ENCODE data around the gene RARS1. TPM values are rescaled to one million over a fixed set of nuclear protein-coding genes. Genes with fewer than 3 reads are reported as not detected.

The RARS1 gene
- total RNA-seq, 1 experiment from 2014 or later: 139 TPM

DNA sequence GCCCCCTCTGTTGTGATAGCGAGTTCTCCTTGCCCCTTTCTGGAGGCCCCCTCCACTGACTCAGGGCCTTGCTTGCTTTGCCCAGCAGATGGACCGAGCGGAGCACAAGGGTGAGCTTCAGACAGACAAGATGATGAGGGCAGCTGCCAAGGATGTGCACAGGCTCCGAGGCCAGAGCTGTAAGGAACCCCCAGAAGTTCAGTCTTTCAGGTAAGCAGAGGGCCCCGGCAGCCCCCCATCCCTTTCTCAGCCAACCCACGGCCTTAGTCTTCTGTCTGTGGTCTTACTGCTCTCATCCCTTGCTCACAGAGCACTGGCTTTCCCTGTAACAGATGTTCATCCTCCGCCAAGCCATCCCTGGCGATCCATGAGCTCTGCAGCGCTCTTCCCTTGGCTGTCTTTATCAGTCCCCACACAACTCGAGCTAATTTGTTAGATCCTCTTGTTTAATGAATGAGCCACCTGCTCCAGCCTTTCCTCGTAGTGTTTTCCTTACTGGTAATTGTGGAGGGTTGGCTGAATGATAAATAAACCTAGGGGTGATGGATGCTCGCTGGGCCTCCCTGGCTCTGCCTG lies 18.4 kb upstream of the RARS1 start:
- DNase-seq: peak in 1 of 2 experiments; percentile 25
- Histone ChIP-seq H3K4me3 (no peak overlapping the region), H3K4me1 (peaks cover 23% of the 10 kb centered on the region), H3K36me3 (no peaks in the 10 kb centered on the region), H3K9me3 (replicated peaks) (no peaks in the 10 kb centered on the region), H3K27ac (no peak overlapping the region), H3K27me3 (peaks cover 16% of the 10 kb centered on the region)

GRCh38 chr5:168468836-168469235 lies 17.4 kb upstream of the RARS1 start:
- Histone ChIP-seq H3K4me1 (peaks cover 25% of the 10 kb centered on the region), H3K36me3 (no peaks in the 10 kb centered on the region), H3K4me3 (no peak overlapping the region), H3K27me3 (peaks cover 16% of the 10 kb centered on the region), H3K9me3 (replicated peaks) (no peaks in the 10 kb centered on the region), H3K27ac (no peak overlapping the region)
- DNase-seq: no peak

DNA sequence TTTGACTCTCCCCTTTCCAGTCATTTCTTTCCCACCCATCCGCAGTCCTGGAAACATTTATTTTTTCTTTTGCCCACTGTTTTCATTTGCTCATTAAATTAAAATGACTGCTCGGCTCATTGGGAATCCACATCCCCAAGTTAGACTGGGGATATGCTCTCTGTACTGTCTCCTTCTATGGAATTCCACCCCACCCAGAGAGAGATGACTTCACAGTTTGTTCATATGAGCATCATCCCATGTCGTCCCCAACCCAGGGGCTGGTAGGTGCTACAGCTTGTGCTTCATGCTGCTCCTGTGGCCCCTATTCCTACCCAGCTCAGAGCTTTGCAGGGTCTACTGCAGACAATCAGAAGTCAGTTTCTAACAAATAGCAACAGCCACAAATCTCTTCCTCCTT lies 16.5 kb upstream of the RARS1 start:
- no peak overlapping the region for H3K27ac ChIP-seq
- no peak overlapping the region for H3K4me3 ChIP-seq
- peaks cover 27% of the 10 kb centered on the region for H3K4me1 ChIP-seq
- peaks cover 16% of the 10 kb centered on the region for H3K27me3 ChIP-seq
- H3K9me3 ChIP-seq (replicated peaks): no peaks in the 10 kb centered on the region
- no peak for DNase-seq
- H3K36me3 ChIP-seq: no peaks in the 10 kb centered on the region

GRCh38 chr5:168471785-168472184 lies 14.5 kb upstream of the RARS1 start:
- Histone ChIP-seq H3K36me3 (no peaks in the 10 kb centered on the region), H3K27ac (peak overlapping the region; percentile 52; the same call in 1 of the 2 replicates), H3K4me1 (peaks cover 27% of the 10 kb centered on the region), H3K4me3 (no peak overlapping the region), H3K9me3 (replicated peaks) (no peaks in the 10 kb centered on the region), H3K27me3 (peaks cover 11% of the 10 kb centered on the region)
- peak; percentile 38 to 42 for DNase-seq

DNA sequence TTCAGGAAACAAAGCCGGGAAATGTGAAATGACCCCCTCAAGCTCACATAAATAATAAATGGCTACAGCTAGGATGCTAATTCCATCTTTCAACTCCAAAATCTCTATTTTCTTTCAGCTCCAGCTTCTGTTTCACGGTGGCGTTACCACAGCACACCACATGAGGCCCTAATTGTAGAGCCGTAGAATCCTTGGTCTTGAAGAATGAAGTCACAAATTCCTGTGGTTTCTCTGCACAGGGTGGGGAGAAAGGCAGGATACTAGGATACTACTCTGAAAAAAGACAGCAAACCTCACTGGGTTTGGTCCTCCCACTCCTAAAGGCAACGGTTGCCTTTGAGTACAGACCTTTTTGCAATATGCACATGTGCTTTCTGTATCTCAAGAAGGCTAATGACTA lies 13.9 kb upstream of the RARS1 start:
- H3K4me1 ChIP-seq: peaks cover 28% of the 10 kb centered on the region
- no peaks in the 10 kb centered on the region for H3K9me3 ChIP-seq (replicated peaks)
- no peaks in the 10 kb centered on the region for H3K36me3 ChIP-seq
- H3K27ac ChIP-seq: peak overlapping the region; percentile 52; the same call in 1 of the 2 replicates
- peak; percentile 75 to 88 for DNase-seq
- H3K4me3 ChIP-seq: no peak overlapping the region
- peaks cover 5% of the 10 kb centered on the region for H3K27me3 ChIP-seq

GRCh38 chr5:168474319-168474718 lies 12.0 kb upstream of the RARS1 start:
- DNase-seq: no peak
- Histone ChIP-seq H3K36me3 (no peaks in the 10 kb centered on the region), H3K4me3 (no peak overlapping the region), H3K9me3 (replicated peaks) (no peaks in the 10 kb centered on the region), H3K4me1 (peaks cover 23% of the 10 kb centered on the region), H3K27ac (no peak overlapping the region), H3K27me3 (no peaks in the 10 kb centered on the region; the same call in 1 of the 2 replicates)

DNA sequence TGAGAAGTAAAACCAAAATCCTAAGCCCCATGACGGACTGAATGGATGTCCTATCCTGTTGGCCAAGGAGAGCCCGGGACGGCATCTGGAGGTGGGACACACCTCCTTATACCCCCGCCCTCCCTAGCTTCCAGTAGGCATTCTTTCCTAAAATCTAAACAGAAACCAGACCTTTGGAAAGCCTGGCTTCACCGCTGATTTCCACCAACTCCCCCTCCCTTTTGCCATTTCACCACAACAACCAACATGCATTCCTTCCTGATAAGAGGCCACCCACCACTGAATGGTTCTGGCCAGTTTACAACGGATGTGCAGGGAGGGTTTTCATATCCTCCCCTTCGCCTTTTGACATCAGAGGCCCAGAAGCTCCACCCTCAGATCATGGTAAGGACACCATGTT lies 9.2 kb upstream of the RARS1 start:
- DNase-seq: peak; percentile 63 to 68
- H3K4me3 ChIP-seq: peak overlapping the region; percentile 20

GRCh38 chr5:168479166-168479565 lies 7.1 kb upstream of the RARS1 start:
- H3K27ac ChIP-seq: no peak overlapping the region
- DNase-seq: no peak
- no peaks in the 10 kb centered on the region for H3K27me3 ChIP-seq
- H3K4me1 ChIP-seq: peaks cover 6% of the 10 kb centered on the region
- no peaks in the 10 kb centered on the region for H3K9me3 ChIP-seq (replicated peaks)
- H3K36me3 ChIP-seq: no peaks in the 10 kb centered on the region
- H3K4me3 ChIP-seq: no peak overlapping the region

More for the DNA sequence above, 9.2 kb upstream of the RARS1 start:
- Histone ChIP-seq H3K36me3 (no peaks in the 10 kb centered on the region), H3K9me3 (replicated peaks) (no peaks in the 10 kb centered on the region), H3K4me1 (peaks cover 16% of the 10 kb centered on the region), H3K27ac (peak overlapping the region; percentile 2; the same call in 1 of the 2 replicates), H3K27me3 (no peaks in the 10 kb centered on the region)

GRCh38 chr5:168480601-168481000 lies 5.7 kb upstream of the RARS1 start:
- Histone ChIP-seq H3K9me3 (replicated peaks) (no peaks in the 10 kb centered on the region), H3K27me3 (no peaks in the 10 kb centered on the region), H3K4me1 (peaks cover 6% of the 10 kb centered on the region), H3K36me3 (no peaks in the 10 kb centered on the region), H3K27ac (no peak overlapping the region), H3K4me3 (no peak overlapping the region)
- no peak for DNase-seq

GRCh38 chr5:168481330-168481788 lies 4.9 kb upstream of the RARS1 start:
- no peak overlapping the region for H3K27ac ChIP-seq
- H3K27me3 ChIP-seq: no peaks in the 10 kb centered on the region
- no peak overlapping the region for H3K4me3 ChIP-seq
- H3K36me3 ChIP-seq: no peaks in the 10 kb centered on the region
- peak; percentile 42 to 49 for DNase-seq
- H3K9me3 ChIP-seq (replicated peaks): no peaks in the 10 kb centered on the region
- peaks cover 6% of the 10 kb centered on the region for H3K4me1 ChIP-seq

DNA sequence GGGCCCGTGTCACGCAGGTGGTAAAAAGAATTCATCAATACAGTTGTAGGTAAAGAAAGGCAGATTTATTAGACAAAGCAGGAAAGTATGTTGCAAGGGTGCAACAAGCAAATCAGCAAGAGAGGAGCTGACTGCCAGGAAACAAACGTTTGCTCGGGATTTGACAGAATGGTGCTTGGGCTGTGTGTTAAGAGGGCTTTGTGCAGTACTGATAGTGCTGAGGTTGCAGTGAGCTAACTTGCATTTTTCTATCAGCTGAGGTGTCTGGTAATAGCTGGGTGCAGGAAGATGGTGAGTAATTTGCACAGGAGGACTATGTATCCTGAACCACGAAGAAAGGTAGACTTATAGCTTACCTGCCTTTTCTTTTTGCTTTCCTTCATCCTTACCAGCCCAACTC lies 3.9 kb upstream of the RARS1 start:
- Histone ChIP-seq H3K27me3 (no peaks in the 10 kb centered on the region), H3K27ac (no peak overlapping the region), H3K4me3 (no peak overlapping the region), H3K9me3 (replicated peaks) (no peaks in the 10 kb centered on the region), H3K36me3 (no peaks in the 10 kb centered on the region), H3K4me1 (peaks cover 5% of the 10 kb centered on the region)
- DNase-seq: no peak

DNA sequence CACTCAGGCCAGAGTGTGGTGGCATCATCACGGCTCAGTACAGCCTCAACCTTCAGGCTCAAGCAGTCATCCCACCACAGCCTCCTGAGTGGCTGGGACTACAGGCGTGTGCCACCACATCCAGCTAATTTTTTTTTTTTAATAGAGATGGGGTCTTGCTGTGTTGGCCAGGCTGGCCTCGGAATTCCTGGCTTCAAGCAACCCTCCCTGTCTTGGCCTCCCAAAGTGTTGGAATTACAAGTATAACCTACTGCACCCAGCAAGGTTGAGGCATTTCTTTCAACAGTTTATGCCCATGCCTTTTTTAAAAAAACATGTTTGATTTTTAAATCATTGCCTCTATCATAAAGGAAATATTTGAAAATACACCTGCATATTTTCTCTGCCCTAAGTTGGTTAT lies 2.8 kb downstream of the RARS1 start:
- DNase-seq: no peak
- no peaks in the 10 kb centered on the region for H3K4me1 ChIP-seq
- H3K36me3 ChIP-seq: peaks cover 52% of the 10 kb centered on the region
- H3K27me3 ChIP-seq: no peaks in the 10 kb centered on the region
- no peaks in the 10 kb centered on the region for H3K9me3 ChIP-seq (replicated peaks)
- no peak overlapping the region for H3K4me3 ChIP-seq
- no peak overlapping the region for H3K27ac ChIP-seq

GRCh38 chr5:168494057-168494555 lies 7.8 kb downstream of the RARS1 start:
- peaks cover 85% of the 10 kb centered on the region for H3K36me3 ChIP-seq
- DNase-seq: no peak
- H3K27ac ChIP-seq: no peak overlapping the region
- H3K27me3 ChIP-seq: no peaks in the 10 kb centered on the region
- no peak overlapping the region for H3K4me3 ChIP-seq
- H3K4me1 ChIP-seq: no peaks in the 10 kb centered on the region
- no peaks in the 10 kb centered on the region for H3K9me3 ChIP-seq (replicated peaks)

DNA sequence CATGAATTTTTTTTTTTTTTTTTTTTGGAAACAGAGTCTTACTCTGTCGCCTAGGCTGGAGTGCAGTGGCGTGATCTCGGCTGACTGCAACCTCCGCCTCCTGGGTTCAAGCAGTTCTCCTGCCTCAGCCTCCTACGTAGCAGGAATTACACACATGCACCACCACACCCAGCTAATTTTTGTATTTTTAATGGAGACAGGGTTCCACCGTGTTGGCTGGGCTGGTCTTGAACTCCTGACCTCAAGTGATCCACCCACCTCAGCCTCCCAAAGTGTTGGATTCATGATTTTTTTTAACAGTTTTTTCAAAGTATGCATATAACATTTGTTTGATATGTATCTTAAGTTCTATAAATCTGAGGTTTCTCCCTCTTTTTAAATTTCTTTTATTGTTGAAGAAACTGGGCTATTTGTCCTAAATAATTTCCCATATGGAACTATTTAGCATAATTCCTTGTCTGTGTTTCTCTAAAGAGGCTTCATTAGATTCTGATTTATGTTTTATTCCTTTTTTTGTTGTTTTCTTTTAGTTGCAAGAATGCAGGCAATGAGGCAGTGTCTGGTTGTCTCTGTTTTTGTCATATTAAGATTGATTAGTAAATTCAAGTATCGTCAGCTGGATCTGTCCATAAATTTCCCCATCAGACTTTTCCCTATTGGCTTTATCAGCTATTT lies 16.4 kb downstream of the RARS1 start:
- no peak for DNase-seq
- H3K27me3 ChIP-seq: no peaks in the 10 kb centered on the region
- H3K4me3 ChIP-seq: no peak overlapping the region
- no peaks in the 10 kb centered on the region for H3K9me3 ChIP-seq (replicated peaks)
- H3K4me1 ChIP-seq: no peaks in the 10 kb centered on the region; the same call in 1 of the 2 replicates
- H3K27ac ChIP-seq: no peak overlapping the region
- peaks cover 67% of the 10 kb centered on the region for H3K36me3 ChIP-seq

GRCh38 chr5:168513861-168514428 lies 27.7 kb downstream of the RARS1 start:
- H3K9me3 ChIP-seq (replicated peaks): no peaks in the 10 kb centered on the region
- H3K36me3 ChIP-seq: peaks cover 82% of the 10 kb centered on the region
- DNase-seq: no peak

More at GRCh38 chr5:168513861-168514428, 27.7 kb downstream of the RARS1 start:
- H3K4me3 ChIP-seq: no peak overlapping the region
- no peaks in the 10 kb centered on the region for H3K27me3 ChIP-seq
- no peaks in the 10 kb centered on the region for H3K4me1 ChIP-seq
- H3K27ac ChIP-seq: no peak overlapping the region

Measured in SJCRH30 (cell line).